ENCODE measurements around the gene TCERG1. TPM values are rescaled to one million over a fixed set of nuclear protein-coding genes. Genes with fewer than 3 reads are reported as not detected.

The TCERG1 gene
- total RNA-seq, 1 donor: 42.0 TPM

DNA sequence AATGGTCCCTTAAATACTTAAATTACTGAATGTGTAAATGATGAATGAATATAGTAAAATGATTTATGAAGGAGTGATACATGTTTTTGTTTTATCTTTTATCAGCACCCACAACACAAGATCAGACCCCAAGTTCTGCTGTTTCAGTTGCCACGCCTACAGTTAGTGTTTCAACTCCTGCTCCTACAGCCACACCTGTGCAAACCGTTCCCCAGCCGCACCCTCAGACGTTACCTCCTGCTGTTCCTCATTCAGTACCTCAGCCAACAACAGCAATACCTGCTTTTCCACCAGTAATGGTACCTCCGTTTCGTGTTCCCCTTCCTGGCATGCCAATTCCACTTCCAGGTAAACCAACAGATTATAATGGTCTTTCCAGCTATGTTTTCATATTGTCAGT, 16.3 kb downstream of the TCERG1 start:
- H3K27me3 ChIP-seq (ENCODE audit: insufficient read depth, low read length): no peaks in the 10 kb centered on the region
- peaks cover 38% of the 10 kb centered on the region for H3K36me3 ChIP-seq (ENCODE audit: insufficient read depth, low read length)
- no peak overlapping the region for H3K27ac ChIP-seq (ENCODE audit: low read depth, low read length)
- no peak overlapping the region for H3K4me2 ChIP-seq (ENCODE audit: insufficient read depth, low read length)
- H3K4me3 ChIP-seq (ENCODE audit: insufficient read depth, low read length): no peak overlapping the region
- TF ChIP-seq, protein P1, sequence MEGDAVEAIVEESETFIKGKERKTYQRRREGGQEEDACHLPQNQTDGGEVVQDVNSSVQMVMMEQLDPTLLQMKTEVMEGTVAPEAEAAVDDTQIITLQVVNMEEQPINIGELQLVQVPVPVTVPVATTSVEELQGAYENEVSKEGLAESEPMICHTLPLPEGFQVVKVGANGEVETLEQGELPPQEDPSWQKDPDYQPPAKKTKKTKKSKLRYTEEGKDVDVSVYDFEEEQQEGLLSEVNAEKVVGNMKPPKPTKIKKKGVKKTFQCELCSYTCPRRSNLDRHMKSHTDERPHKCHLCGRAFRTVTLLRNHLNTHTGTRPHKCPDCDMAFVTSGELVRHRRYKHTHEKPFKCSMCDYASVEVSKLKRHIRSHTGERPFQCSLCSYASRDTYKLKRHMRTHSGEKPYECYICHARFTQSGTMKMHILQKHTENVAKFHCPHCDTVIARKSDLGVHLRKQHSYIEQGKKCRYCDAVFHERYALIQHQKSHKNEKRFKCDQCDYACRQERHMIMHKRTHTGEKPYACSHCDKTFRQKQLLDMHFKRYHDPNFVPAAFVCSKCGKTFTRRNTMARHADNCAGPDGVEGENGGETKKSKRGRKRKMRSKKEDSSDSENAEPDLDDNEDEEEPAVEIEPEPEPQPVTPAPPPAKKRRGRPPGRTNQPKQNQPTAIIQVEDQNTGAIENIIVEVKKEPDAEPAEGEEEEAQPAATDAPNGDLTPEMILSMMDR (IDR thresholded peaks at IDR 0.05; ENCODE audit: extremely low read depth, low read depth, low read length): no peak
- H4K20me1 ChIP-seq (ENCODE audit: insufficient read depth, low read length): peaks cover 9% of the 10 kb centered on the region
- H2AFZ ChIP-seq (ENCODE audit: low read length): no peak overlapping the region
- H3K79me2 ChIP-seq (ENCODE audit: insufficient read depth, low read length): peaks cover 71% of the 10 kb centered on the region
- H3K9me3 ChIP-seq (ENCODE audit: low read depth, low read length): no peaks in the 10 kb centered on the region
- H3K4me1 ChIP-seq (ENCODE audit: insufficient read depth, low read length): peaks cover 6% of the 10 kb centered on the region
- no peak for DNase-seq (ENCODE audit: insufficient read length, low spot score, missing footprints)

DNA sequence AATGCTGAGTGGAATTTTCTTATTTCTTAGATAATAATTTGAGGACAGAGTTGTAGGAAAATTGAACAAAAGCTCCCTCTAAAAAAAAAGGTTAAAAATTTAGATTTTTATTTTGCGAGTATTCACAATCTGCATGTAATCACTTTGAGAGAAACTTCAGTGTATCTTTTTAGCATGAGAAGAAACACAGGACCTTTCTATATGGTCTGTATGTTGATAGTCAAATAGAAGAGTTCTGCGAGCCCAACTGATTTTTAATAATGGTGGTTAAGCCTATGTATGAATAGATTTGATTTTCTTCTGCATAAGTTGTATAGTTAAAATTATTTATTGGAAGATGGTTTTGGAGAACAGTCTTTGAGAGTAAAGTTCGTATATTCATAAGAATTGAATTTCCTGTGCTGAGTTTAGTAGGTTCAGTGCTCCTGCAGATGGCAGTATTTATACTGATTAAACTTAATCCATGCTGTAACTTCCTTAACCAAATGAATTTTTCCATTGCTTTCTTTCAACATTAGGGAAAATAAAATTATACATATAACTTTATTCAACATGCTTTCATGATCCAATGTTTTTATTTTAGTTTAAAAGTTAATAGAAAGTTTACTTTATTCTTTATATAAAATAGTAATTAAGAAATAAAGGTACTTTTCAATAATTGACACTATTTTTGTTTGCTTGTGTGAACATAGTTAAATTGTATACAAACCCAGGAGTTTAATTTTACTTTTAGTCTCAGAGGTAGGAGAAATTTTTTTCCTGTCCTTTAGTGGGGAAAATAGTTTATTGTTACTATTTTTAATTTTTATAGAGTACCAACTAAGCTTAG, 19.6 kb downstream of the TCERG1 start:
- TF ChIP-seq, protein P1 (IDR thresholded peaks at IDR 0.05; ENCODE audit: extremely low read depth, low read depth, low read length): peak; percentile 66
- H3K36me3 ChIP-seq (ENCODE audit: insufficient read depth, low read length): peaks cover 40% of the 10 kb centered on the region
- DNase-seq (ENCODE audit: insufficient read length, low spot score, missing footprints): no peak

DNA sequence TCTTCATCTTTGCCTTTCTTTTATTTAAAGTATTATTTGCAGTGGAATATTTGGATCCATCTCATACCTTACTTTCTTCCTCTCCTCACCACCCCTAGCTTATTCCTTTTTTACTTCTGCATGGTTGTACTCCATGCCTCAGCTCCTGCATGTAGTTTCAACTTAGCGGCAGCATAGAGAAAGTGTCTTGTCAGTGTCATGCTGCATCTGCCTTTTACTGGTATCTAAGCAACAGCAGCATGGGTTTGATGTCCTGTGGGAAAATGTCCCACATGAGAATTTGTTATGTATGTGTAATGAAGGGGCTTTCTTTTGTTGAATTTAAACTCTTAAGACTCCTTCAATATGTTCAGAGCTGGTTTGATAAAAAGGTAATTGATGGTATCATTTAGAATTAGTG, 20.6 kb downstream of the TCERG1 start:
- Histone ChIP-seq H4K20me1 (ENCODE audit: insufficient read depth, low read length) (peaks cover 9% of the 10 kb centered on the region), H2AFZ (ENCODE audit: low read length) (no peak overlapping the region), H3K4me1 (ENCODE audit: insufficient read depth, low read length) (no peaks in the 10 kb centered on the region), H3K4me3 (ENCODE audit: insufficient read depth, low read length) (no peak overlapping the region), H3K9me3 (ENCODE audit: low read depth, low read length) (no peaks in the 10 kb centered on the region), H3K27me3 (ENCODE audit: insufficient read depth, low read length) (no peaks in the 10 kb centered on the region), H3K79me2 (ENCODE audit: insufficient read depth, low read length) (peaks cover 36% of the 10 kb centered on the region), H3K36me3 (ENCODE audit: insufficient read depth, low read length) (peaks cover 44% of the 10 kb centered on the region), H3K4me2 (ENCODE audit: insufficient read depth, low read length) (no peak overlapping the region), H3K27ac (ENCODE audit: low read depth, low read length) (no peak overlapping the region)
- TF ChIP-seq, protein P1 (IDR thresholded peaks at IDR 0.05; ENCODE audit: extremely low read depth, low read depth, low read length): no peak
- no peak for DNase-seq (ENCODE audit: insufficient read length, low spot score, missing footprints)

More for the DNA sequence above, 19.6 kb downstream of the TCERG1 start:
- H3K4me3 ChIP-seq (ENCODE audit: insufficient read depth, low read length): no peak overlapping the region
- peaks cover 6% of the 10 kb centered on the region for H3K4me1 ChIP-seq (ENCODE audit: insufficient read depth, low read length)
- no peak overlapping the region for H3K27ac ChIP-seq (ENCODE audit: low read depth, low read length)
- H4K20me1 ChIP-seq (ENCODE audit: insufficient read depth, low read length): peaks cover 9% of the 10 kb centered on the region
- H3K9me3 ChIP-seq (ENCODE audit: low read depth, low read length): no peaks in the 10 kb centered on the region
- peaks cover 44% of the 10 kb centered on the region for H3K79me2 ChIP-seq (ENCODE audit: insufficient read depth, low read length)
- H3K4me2 ChIP-seq (ENCODE audit: insufficient read depth, low read length): no peak overlapping the region
- no peaks in the 10 kb centered on the region for H3K27me3 ChIP-seq (ENCODE audit: insufficient read depth, low read length)
- H2AFZ ChIP-seq (ENCODE audit: low read length): no peak overlapping the region

DNA sequence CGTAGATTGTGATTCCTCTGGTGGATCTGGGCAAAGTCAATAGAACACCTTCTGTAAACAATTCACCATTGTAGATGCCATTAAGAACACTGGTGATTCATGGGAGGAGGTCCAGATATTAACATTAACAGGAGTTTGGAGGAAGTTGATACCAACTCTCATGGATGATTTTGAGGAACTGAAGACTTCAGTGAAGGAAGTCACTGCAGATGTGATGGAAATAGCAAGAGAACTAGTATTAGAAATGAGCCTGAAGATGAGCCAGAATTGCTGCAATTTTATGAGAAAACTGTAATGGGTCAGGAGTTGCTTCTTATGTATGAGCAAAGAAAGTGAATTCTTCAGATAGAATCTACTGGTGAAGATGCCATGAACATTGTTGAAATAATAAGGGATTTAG, 26.9 kb downstream of the TCERG1 start:
- no peak for DNase-seq (ENCODE audit: insufficient read length, low spot score, missing footprints)
- H3K79me2 ChIP-seq (ENCODE audit: insufficient read depth, low read length): peaks cover 6% of the 10 kb centered on the region
- no peak overlapping the region for H3K4me3 ChIP-seq (ENCODE audit: insufficient read depth, low read length)
- no peak overlapping the region for H2AFZ ChIP-seq (ENCODE audit: low read length)
- H4K20me1 ChIP-seq (ENCODE audit: insufficient read depth, low read length): peaks cover 3% of the 10 kb centered on the region
- no peak overlapping the region for H3K4me2 ChIP-seq (ENCODE audit: insufficient read depth, low read length)
- H3K9me3 ChIP-seq (ENCODE audit: low read depth, low read length): no peaks in the 10 kb centered on the region
- no peak overlapping the region for H3K27ac ChIP-seq (ENCODE audit: low read depth, low read length)
- H3K36me3 ChIP-seq (ENCODE audit: insufficient read depth, low read length): peaks cover 54% of the 10 kb centered on the region
- no peaks in the 10 kb centered on the region for H3K27me3 ChIP-seq (ENCODE audit: insufficient read depth, low read length)
- no peaks in the 10 kb centered on the region for H3K4me1 ChIP-seq (ENCODE audit: insufficient read depth, low read length)
- TF ChIP-seq, protein P1 (IDR thresholded peaks at IDR 0.05; ENCODE audit: extremely low read depth, low read depth, low read length): no peak
